H1 (cell line): Measurements from ENCODE around the gene C1orf87. TPM values are rescaled to one million over a fixed set of nuclear protein-coding genes. Genes with fewer than 3 reads are reported as not detected.

ENCODE experiments used
- CTCF ChIA-PET: fragments of 300-600 bp; sonication (Branson Sonifier 250); formaldehyde crosslinking; loops from one replicate; lab custom pipeline; 2021; ENCODE audit not compliant: partially characterized antibody; lab: Charles Lee
- POLR2A ChIA-PET: fragments of 300-600 bp; sonication (Branson Sonifier 250); formaldehyde crosslinking; loops from one replicate; lab custom pipeline; 2021; ENCODE audit warnings: inconsistent platforms; ENCODE audit not compliant: partially characterized antibody; lab: Charles Lee
- DNase-seq, 2 experiments: peaks; one replicate each; pipeline versions ENCODE4 v3.0.0 to v3.0.0-alpha.2; 2010 to 2022; ENCODE audit warnings: low spot score in 2 of 2, low read depth in 1 of 2, mixed read lengths in 1 of 2
- FAIRE-seq: peaks from 2 replicates; lab custom pipeline; 2011; peaks lifted over from hg19 to GRCh38; lab: Jason Lieb, UNC
- H2AFZ ChIP-seq: 2 replicates; pipeline ENCODE4 v1.8.1; 2012; ENCODE audit warnings: low read length, inconsistent platforms
- H2AK5ac ChIP-seq: 2 replicates; pipeline ENCODE4 v1.6.1; 2013; ENCODE audit warnings: low read depth, low read length
- H2BK120ac ChIP-seq: replicated peaks from 2 replicates; pipeline ENCODE3; 2013; ENCODE audit warnings: low read depth, low read length, inconsistent platforms
- H2BK12ac ChIP-seq: 2 replicates; pipeline ENCODE4 v1.6.1; 2013; ENCODE audit warnings: low read depth, low read length
- H2BK15ac ChIP-seq: 2 replicates; pipeline ENCODE4 v1.6.1; 2013; ENCODE audit warnings: low read length
- H2BK20ac ChIP-seq: 2 replicates; pipeline ENCODE4 v1.6.1; 2013; ENCODE audit warnings: low read length
- H2BK5ac ChIP-seq: 2 replicates; pipeline ENCODE4 v1.6.1; 2013; ENCODE audit warnings: low read depth, low read length
- H3K14ac ChIP-seq: 2 replicates; pipeline ENCODE4 v1.6.1; 2013; ENCODE audit warnings: inconsistent platforms; ENCODE audit not compliant: insufficient read length
- H3K18ac ChIP-seq: 2 replicates; pipeline ENCODE4 v1.6.1; 2013; ENCODE audit warnings: low read length; ENCODE audit errors: extremely low read depth
- H3K23ac ChIP-seq: 2 replicates; pipeline ENCODE4 v1.6.1; 2013; ENCODE audit warnings: inconsistent platforms; ENCODE audit not compliant: insufficient read length
- H3K23me2 ChIP-seq: 2 replicates; pipeline ENCODE4 v1.6.1; 2013; ENCODE audit warnings: low read depth, low read length
- H3K27ac ChIP-seq: 2 replicates; pipeline ENCODE4 v1.6.1; 2011; ENCODE audit warnings: low read depth, low read length, inconsistent platforms
- H3K27me3 ChIP-seq, 4 experiments: replicated peaks in 1 of 4; 1 replicate in 1 of 4; 2 replicates in 3 of 4; pipeline versions ENCODE4 v1.6.1 to v1.8.1; 2011 to 2013; ENCODE audit warnings: low read length in 3 of 4, mild to moderate bottlenecking in 3 of 4, inconsistent platforms in 2 of 4, mixed read lengths in 2 of 4, moderate library complexity in 1 of 4; ENCODE audit not compliant: control insufficient read depth in 3 of 4, insufficient read depth in 3 of 4; ENCODE audit errors: extremely low read depth in 1 of 4
- H3K36me3 ChIP-seq, 4 experiments: 2 replicates each; pipeline versions ENCODE4 v1.6.1 to v1.8.1; 2011 to 2013; ENCODE audit warnings: mild to moderate bottlenecking in 4 of 4, low read length in 3 of 4, moderate library complexity in 2 of 4, control low read depth in 1 of 4, inconsistent platforms in 1 of 4; ENCODE audit not compliant: insufficient read depth in 4 of 4, control insufficient read depth in 2 of 4
- H3K4ac ChIP-seq: replicated peaks from 2 replicates; pipeline ENCODE3; 2013; ENCODE audit warnings: low read length, low read depth, mixed read lengths, inconsistent platforms; ENCODE audit not compliant: insufficient read length
- H3K4me1 ChIP-seq, 4 experiments: replicated peaks in 1 of 4; 1 replicate in 1 of 4; 2 replicates in 3 of 4; pipeline versions ENCODE4 v1.6.1 to v1.8.1; 2011 to 2013; ENCODE audit warnings: low read length in 3 of 4, inconsistent platforms in 2 of 4, mixed read lengths in 1 of 4; ENCODE audit not compliant: insufficient read depth in 4 of 4, control insufficient read depth in 3 of 4
- H3K4me2 ChIP-seq, 2 experiments: 2 replicates each; pipeline versions ENCODE4 v1.6.1 to v1.8.1; 2011 to 2013; ENCODE audit warnings: low read depth in 2 of 2, low read length in 2 of 2, control low read depth in 1 of 2, inconsistent platforms in 1 of 2, mild to moderate bottlenecking in 1 of 2; ENCODE audit not compliant: insufficient read depth in 1 of 2
- H3K4me3 ChIP-seq, 4 experiments: fragments of 200-600, 300-600 bp in 1 of 4; sonication (generic), shearing (Covaris generic), sonication (Bioruptor Twin) in 1 of 4; 2 replicates each; pipeline versions ENCODE4 v1.5.1 to v1.8.1; 2011 to 2016; ENCODE audit warnings: low read length in 4 of 4, low read depth in 3 of 4, control low read depth in 2 of 4, inconsistent platforms in 2 of 4, mild to moderate bottlenecking in 2 of 4, mixed read lengths in 1 of 4, moderate library complexity in 1 of 4; ENCODE audit not compliant: insufficient read depth in 2 of 4; ENCODE audit errors: extremely low read depth in 1 of 4
- H3K56ac ChIP-seq: replicated peaks from 2 replicates; pipeline ENCODE3; 2013; ENCODE audit warnings: low read depth, mild to moderate bottlenecking, mixed read lengths, low read length, inconsistent platforms; ENCODE audit not compliant: insufficient read length
- H3K79me1 ChIP-seq: 2 replicates; pipeline ENCODE4 v1.6.1; 2013; ENCODE audit warnings: low read depth, low read length, control low read depth
- H3K79me2 ChIP-seq, 2 experiments: 2 replicates each; pipeline versions ENCODE4 v1.6.1 to v1.8.1; 2012 to 2013; ENCODE audit warnings: low read length in 2 of 2, mild to moderate bottlenecking in 2 of 2, inconsistent platforms in 1 of 2; ENCODE audit not compliant: insufficient read depth in 2 of 2, control insufficient read depth in 1 of 2
- H3K9ac ChIP-seq, 4 experiments: replicated peaks in 1 of 4; 1 replicate in 1 of 4; 2 replicates in 3 of 4; pipeline versions ENCODE4 v1.6.1 to v1.8.1; 2011 to 2013; ENCODE audit warnings: low read depth in 3 of 4, low read length in 3 of 4, control low read depth in 2 of 4, mild to moderate bottlenecking in 2 of 4, moderate library complexity in 2 of 4, inconsistent platforms in 1 of 4; ENCODE audit errors: extremely low read depth in 1 of 4
- H3K9me3 ChIP-seq, 2 experiments: 2 replicates each; pipeline versions ENCODE4 v1.6.1 to v1.8.1; 2012 to 2013; ENCODE audit warnings: mild to moderate bottlenecking in 2 of 2, moderate library complexity in 2 of 2, control low read depth in 1 of 2, inconsistent platforms in 1 of 2, low read depth in 1 of 2, low read length in 1 of 2, mixed read lengths in 1 of 2; ENCODE audit not compliant: insufficient read depth in 2 of 2
- H4K20me1 ChIP-seq, 2 experiments: replicated peaks in 1 of 2; 2 replicates each; pipeline versions ENCODE3 to v1.8.1; 2011 to 2013; ENCODE audit warnings: inconsistent platforms in 2 of 2, low read length in 2 of 2, mild to moderate bottlenecking in 1 of 2; ENCODE audit not compliant: insufficient read depth in 2 of 2, control insufficient read depth in 1 of 2
- H4K5ac ChIP-seq: 2 replicates; pipeline ENCODE4 v1.6.1; 2013; ENCODE audit warnings: low read length, low read depth, mixed read lengths, inconsistent platforms; ENCODE audit not compliant: insufficient read length
- H4K8ac ChIP-seq: 2 replicates; pipeline ENCODE4 v1.8.0; 2013; ENCODE audit warnings: mild to moderate bottlenecking, moderate library complexity, low read length, inconsistent platforms; ENCODE audit not compliant: insufficient read depth; ENCODE audit errors: extremely low read depth
- H4K91ac ChIP-seq: replicated peaks from 2 replicates; pipeline ENCODE3; 2013; ENCODE audit warnings: low read length, mixed read lengths, inconsistent platforms; ENCODE audit not compliant: insufficient read length
- CHD1 ChIP-seq: IDR thresholded peaks from 2 replicates; pipeline ENCODE4 v1.6.1; 2012; ENCODE audit warnings: low read depth, low read length, improper control_type of control experiment
- polyA plus RNA-seq, 7 experiments: library from polyadenylated mRNA; depleted of rRNA in 3 of 7; stranded (reverse) in 5 of 7; unstranded in 2 of 7; fragments of >200 nt in 5 of 7; fragments of 200-250 nt in 2 of 7; gene quantifications; 1 replicate in 5 of 7; 2 replicates in 1 of 7; 4 replicates in 1 of 7; pipeline versions ENCODE4 v1.2.1 to v1.2.3, GENCODE V29; 2011 to 2013; ENCODE audit warnings: missing spikeins in 2 of 7, mixed read lengths in 2 of 7
- total RNA-seq: library from RNA; stranded (reverse); fragmentation: NEBNext Ultra II Directional; extraction: Animal tissue kit (Norgen Biotek cat#: 25700); gene quantifications from 2 replicates; pipeline ENCODE4 v1.2.1, GENCODE V29; 2021
- TF ChIP-seq, protein P1 (sequence below): IDR thresholded peaks from 2 replicates; pipeline ENCODE4 v1.6.1; 2011; ENCODE audit warnings: low read depth, mild to moderate bottlenecking, low read length; ENCODE audit not compliant: insufficient read depth

C1orf87 gene
- total and polyA plus RNA-seq, 2 of the 8 experiments (the other 6 are each of a cell fraction or from before 2014, with no cell fraction given), result 0.41 TPM; not detected in 1

DNA sequence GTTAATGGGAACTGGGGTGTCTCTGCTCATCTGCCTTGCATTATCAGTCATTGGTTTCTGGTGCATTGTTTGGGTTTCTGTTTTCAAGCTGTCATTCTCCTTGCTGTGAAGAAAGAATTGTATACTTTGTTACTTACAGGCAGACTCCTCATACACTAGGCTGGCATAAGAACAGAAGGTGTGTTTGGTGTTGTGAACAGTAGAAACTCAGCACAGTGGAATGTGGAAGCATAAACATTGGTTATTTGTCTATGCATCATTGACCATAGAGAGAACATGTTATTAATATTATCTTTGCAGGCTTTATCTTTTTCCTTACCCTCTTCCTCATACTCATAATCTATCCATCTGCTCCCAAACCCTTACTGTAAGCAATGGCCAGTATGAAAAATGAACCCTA, 18.2 kb downstream of the C1orf87 start:
- no peak overlapping the region for H3K27ac ChIP-seq
- H2BK15ac ChIP-seq, result no peak overlapping the region
- H2AFZ ChIP-seq, result no peak overlapping the region
- H3K4me1 ChIP-seq, result no peaks in the 10 kb centered on the region
- CTCF ChIA-PET, result no interaction called here
- FAIRE-seq (no peak), DNase-seq (no peak)
- H4K5ac ChIP-seq, result no peak overlapping the region
- H3K27me3 ChIP-seq, result no peaks in the 10 kb centered on the region
- H3K9ac ChIP-seq, result no peak overlapping the region
- H3K23me2 ChIP-seq, result no peaks in the 10 kb centered on the region
- no peaks in the 10 kb centered on the region for H3K79me2 ChIP-seq
- H2BK5ac ChIP-seq, result no peak overlapping the region
- no peak overlapping the region for H4K91ac ChIP-seq
- no peak overlapping the region for H3K56ac ChIP-seq
- H2AK5ac ChIP-seq, result no peak overlapping the region
- no peak overlapping the region for H3K14ac ChIP-seq
- H2BK12ac ChIP-seq, result no peak overlapping the region
- H3K9me3 ChIP-seq, result no peaks in the 10 kb centered on the region; a peak in 1 of 4 replicates
- no peaks in the 10 kb centered on the region for H3K79me1 ChIP-seq
- H3K4ac ChIP-seq, result no peak overlapping the region
- no peak overlapping the region for H3K23ac ChIP-seq
- no peak overlapping the region for H2BK120ac ChIP-seq
- no peak overlapping the region for H3K18ac ChIP-seq
- no peak overlapping the region for H3K4me2 ChIP-seq
- H3K36me3 ChIP-seq, result no peaks in the 10 kb centered on the region
- no peak overlapping the region for H4K8ac ChIP-seq
- H4K20me1 ChIP-seq, result no peaks in the 10 kb centered on the region
- H2BK20ac ChIP-seq, result no peak overlapping the region
- no peak overlapping the region for H3K4me3 ChIP-seq
- POLR2A ChIA-PET, result no interaction called here
- no peak for TF ChIP-seq CHD1
- TF ChIP-seq, protein P1, sequence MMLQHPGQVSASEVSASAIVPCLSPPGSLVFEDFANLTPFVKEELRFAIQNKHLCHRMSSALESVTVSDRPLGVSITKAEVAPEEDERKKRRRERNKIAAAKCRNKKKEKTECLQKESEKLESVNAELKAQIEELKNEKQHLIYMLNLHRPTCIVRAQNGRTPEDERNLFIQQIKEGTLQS, result no peak
